Keratinocyte (primary cell): ENCODE data around the gene CCDC88A. TPM values are rescaled to one million over a fixed set of nuclear protein-coding genes. Genes with fewer than 3 reads are reported as not detected.
"Not testable (repeated sequence)": the region's sequence is repeated elsewhere in the genome, so short reads cannot be mapped to it uniquely, and the experiment has no call there.

Experiments
- DNase-seq: peaks from one replicate; pipeline ENCODE4 v3.0.0-alpha.2; 2011; ENCODE audit warnings: low read depth, missing footprints, low spot score
- FAIRE-seq: peaks from 2 replicates; lab custom pipeline; 2011; peaks lifted over from hg19 to GRCh38; lab: Jason Lieb, UNC
- H2AFZ ChIP-seq: 2 replicates; pipeline ENCODE4 v1.6.0; 2012; ENCODE audit warnings: low read length, control low read depth, inconsistent platforms; ENCODE audit not compliant: control insufficient read depth
- H3K27ac ChIP-seq: 2 replicates; pipeline ENCODE4 v1.5.1; 2011; ENCODE audit warnings: low read length; ENCODE audit not compliant: control insufficient read depth, insufficient read depth
- H3K27me3 ChIP-seq: 3 replicates; pipeline ENCODE4 v1.6.0; 2011; ENCODE audit warnings: low read length; ENCODE audit not compliant: control insufficient read depth, insufficient read depth; ENCODE audit errors: extremely low read depth
- H3K36me3 ChIP-seq, 2 experiments: 2 replicates in 1 of 2; 3 replicates in 1 of 2; pipeline ENCODE4 v1.5.1; 2011; ENCODE audit warnings: low read length in 2 of 2, mild to moderate bottlenecking in 1 of 2; ENCODE audit not compliant: control insufficient read depth in 2 of 2, insufficient read depth in 2 of 2; ENCODE audit errors: extremely low read depth in 1 of 2
- H3K4me1 ChIP-seq: 3 replicates; pipeline ENCODE4 v1.5.1; 2011; ENCODE audit warnings: low read length; ENCODE audit not compliant: control insufficient read depth, insufficient read depth; ENCODE audit errors: extremely low read depth
- H3K4me2 ChIP-seq: 3 replicates; pipeline ENCODE4 v1.6.0; 2011; ENCODE audit warnings: low read depth, low read length; ENCODE audit not compliant: control insufficient read depth, insufficient read depth; ENCODE audit errors: extremely low read depth
- H3K4me3 ChIP-seq, 3 experiments: fragments of 200-600 bp in 1 of 3; sonication (generic) in 1 of 3; 2 replicates in 2 of 3; 3 replicates in 1 of 3; pipeline ENCODE4 v1.5.1; 2011 to 2016; ENCODE audit warnings: low read length in 3 of 3, mild to moderate bottlenecking in 3 of 3, control low read depth in 2 of 3, inconsistent platforms in 1 of 3, low read depth in 1 of 3, mixed read lengths in 1 of 3, mixed run types in 1 of 3, moderate library complexity in 1 of 3; ENCODE audit not compliant: control insufficient read depth in 2 of 3, insufficient read depth in 2 of 3; ENCODE audit errors: extremely low read depth in 1 of 3
- H3K79me2 ChIP-seq: 2 replicates; pipeline ENCODE4 v1.6.0; 2012; ENCODE audit warnings: low read length; ENCODE audit not compliant: control insufficient read depth, insufficient read depth
- H3K9ac ChIP-seq: 3 replicates; pipeline ENCODE4 v1.6.0; 2011; ENCODE audit warnings: low read length; ENCODE audit not compliant: control insufficient read depth, insufficient read depth; ENCODE audit errors: extremely low read depth
- H3K9me1 ChIP-seq: 3 replicates; pipeline ENCODE4 v1.6.0; 2011; ENCODE audit warnings: low read length; ENCODE audit not compliant: control insufficient read depth, insufficient read depth; ENCODE audit errors: extremely low read depth
- H3K9me3 ChIP-seq: 2 replicates; pipeline ENCODE4 v1.5.1; 2012; ENCODE audit warnings: low read depth, low read length; ENCODE audit not compliant: control insufficient read depth
- H4K20me1 ChIP-seq: 3 replicates; pipeline ENCODE4 v1.6.0; 2011; ENCODE audit warnings: low read length; ENCODE audit not compliant: control insufficient read depth, insufficient read depth; ENCODE audit errors: extremely low read depth
- CTCF ChIP-seq, 3 experiments: IDR thresholded peaks in 1 of 3; conservative IDR thresholded peaks in 1 of 3; optimal IDR thresholded peaks in 1 of 3; 2 replicates in 2 of 3; 3 replicates in 1 of 3; pipeline versions ENCODE3 to v1.5.1; 2011; ENCODE audit warnings: low read length in 3 of 3, mild to moderate bottlenecking in 3 of 3, moderate library complexity in 2 of 3, control low read depth in 1 of 3, inconsistent platforms in 1 of 3; ENCODE audit not compliant: insufficient read depth in 2 of 3; ENCODE audit errors: extremely low read depth in 1 of 3
- EZH2 ChIP-seq: IDR thresholded peaks from one replicate; pipeline ENCODE4 v1.6.1; 2012; ENCODE audit warnings: inconsistent platforms, mild to moderate bottlenecking, low read length, moderate library complexity
- dilution Hi-C: fragments of 300-500 bp; cut with MboI; formaldehyde crosslinking; loops from one replicate; pipeline ENCODE4 v1.7.0; 2020; ENCODE audit warnings: low sequenced_read_pairs; ENCODE audit not compliant: extremely low pct_ligation_motif_present
- polyA plus RNA-seq, 5 experiments: library from polyadenylated mRNA; depleted of rRNA in 3 of 5; stranded (reverse) in 3 of 5; stranded (forward) in 1 of 5; unstranded in 1 of 5; fragments of >200 nt; gene quantifications; 1 replicate in 1 of 5; 2 replicates in 3 of 5; 3 replicates in 1 of 5; pipeline versions ENCODE4 v1.2.1 to v1.2.3, GENCODE V29; 2011 to 2012; ENCODE audit warnings: missing spikeins in 2 of 5, low read depth in 1 of 5, low replicate concordance in 1 of 5

The CCDC88A gene
- polyA plus RNA-seq, 1 donor (not counting 4 experiments of a cell fraction or from before 2014, with no cell fraction given): 21.3 TPM

DNA sequence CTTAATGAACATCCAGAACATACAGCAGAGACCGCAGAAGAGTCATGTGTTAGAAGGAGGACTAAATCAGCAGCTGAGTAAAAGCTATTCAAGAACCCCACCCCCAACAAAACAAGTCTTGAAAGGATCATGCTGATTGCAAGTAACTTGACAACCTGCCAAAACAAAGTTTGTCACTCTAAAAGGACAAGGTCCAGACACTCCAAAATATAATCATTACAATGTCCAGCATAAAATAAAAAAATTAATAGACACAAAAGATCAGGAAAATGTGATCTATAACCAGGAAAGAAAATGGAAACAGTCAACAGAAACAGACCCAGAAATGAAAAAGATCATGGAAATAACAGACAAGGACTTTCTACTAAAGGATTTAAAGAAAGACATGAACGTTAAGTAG lies 28.5 kb downstream of the CCDC88A start:
- dilution Hi-C loops: no loop called here
- no peak for TF ChIP-seq CTCF (optimal IDR thresholded peaks at IDR 0.05 in 1 of 3, IDR thresholded peaks at IDR 0.05 in 1 of 3, conservative IDR thresholded peaks at IDR 0.05 in 1 of 3; ENCODE audit: extremely low read depth in 1 of 3, insufficient read depth in 2 of 3, low read length in 3 of 3)
- no peak for TF ChIP-seq EZH2
- FAIRE-seq: no peak

GRCh38 chr2:55385516-55385915 lies 34.1 kb downstream of the CCDC88A start:
- dilution Hi-C loops, H3K27ac ChIP-seq, H3K9me1 ChIP-seq, H4K20me1 ChIP-seq, H3K4me2 ChIP-seq, H3K4me1 ChIP-seq, FAIRE-seq, H3K27me3 ChIP-seq, H3K79me2 ChIP-seq, H2AFZ ChIP-seq, H3K9ac ChIP-seq, H3K36me3 ChIP-seq, H3K9me3 ChIP-seq, DNase-seq, H3K4me3 ChIP-seq: not testable (repeated sequence)

More for the DNA sequence above, 28.5 kb downstream of the CCDC88A start:
- Histone ChIP-seq H3K9ac (no peak overlapping the region), H3K4me1 (no peaks in the 10 kb centered on the region), H3K9me3 (no peaks in the 10 kb centered on the region), H3K27ac (no peak overlapping the region), H4K20me1 (no peaks in the 10 kb centered on the region), H3K27me3 (no peaks in the 10 kb centered on the region), H3K4me2 (no peak overlapping the region), H3K4me3 (no peak overlapping the region), H2AFZ (no peak overlapping the region), H3K36me3 (no peaks in the 10 kb centered on the region), H3K9me1 (no peaks in the 10 kb centered on the region), H3K79me2 (no peaks in the 10 kb centered on the region)
- no peak for DNase-seq

DNA sequence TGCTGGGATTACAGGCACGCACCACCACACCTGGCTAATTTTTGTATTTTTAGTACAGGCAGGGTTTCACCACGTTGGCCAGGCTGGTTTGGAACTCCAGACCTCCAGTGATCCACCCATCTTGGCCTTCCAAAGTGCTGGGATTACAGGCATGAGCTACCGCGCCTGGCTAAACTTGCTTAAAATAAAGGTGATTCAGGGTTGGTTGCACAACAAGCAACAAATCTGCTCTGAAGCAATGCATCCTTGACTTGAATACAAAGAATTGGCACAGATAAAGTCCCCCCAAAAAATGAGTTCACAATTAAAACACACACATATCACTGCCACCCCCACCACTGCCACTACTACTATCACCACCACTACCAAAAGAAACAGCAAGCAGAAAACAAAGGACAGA lies 34.9 kb downstream of the CCDC88A start:
- Histone ChIP-seq H2AFZ (no peak overlapping the region), H3K9ac (no peak overlapping the region), H3K79me2 (no peaks in the 10 kb centered on the region), H3K27ac (no peak overlapping the region), H4K20me1 (no peaks in the 10 kb centered on the region), H3K4me1 (no peaks in the 10 kb centered on the region), H3K4me2 (no peak overlapping the region), H3K36me3 (no peaks in the 10 kb centered on the region), H3K9me3 (no peaks in the 10 kb centered on the region), H3K4me3 (no peak overlapping the region), H3K27me3 (no peaks in the 10 kb centered on the region), H3K9me1 (no peaks in the 10 kb centered on the region)
- dilution Hi-C loops: no loop called here
- TF ChIP-seq EZH2 (no peak), CTCF (optimal IDR thresholded peaks at IDR 0.05 in 1 of 3, IDR thresholded peaks at IDR 0.05 in 1 of 3, conservative IDR thresholded peaks at IDR 0.05 in 1 of 3; ENCODE audit: extremely low read depth in 1 of 3, insufficient read depth in 2 of 3, low read length in 3 of 3) (no peak)
- FAIRE-seq (no peak), DNase-seq (no peak)
